Transverse colon (tissue), 4 donors: ENCODE data around the gene FKBP14. TPM values are rescaled to one million over a fixed set of nuclear protein-coding genes. Genes with fewer than 3 reads are reported as not detected.

Experiments
- DNase-seq: peaks from one replicate; pipeline ENCODE4 v3.0.0-alpha.2; 2019
- H3K27ac ChIP-seq, 4 donors: fragments of 200-600 bp; sonication (generic); 2 replicates each; pipeline ENCODE4 v1.5.1; 2016 to 2018; ENCODE audit warnings: inconsistent platforms in 4 of 4
- H3K27me3 ChIP-seq: fragments of 200-600 bp; sonication (generic); 2 replicates; pipeline ENCODE4 v1.5.1; 2017; ENCODE audit warnings: inconsistent platforms
- H3K36me3 ChIP-seq, 4 donors: fragments of 200-600 bp; sonication (generic); 2 replicates each; pipeline ENCODE4 v1.5.1; 2017 to 2019; ENCODE audit warnings: inconsistent platforms in 4 of 4
- H3K4me1 ChIP-seq, 4 donors: fragments of 200-600 bp; sonication (generic); 2 replicates each; pipeline ENCODE4 v1.5.1; 2017 to 2020; ENCODE audit warnings: inconsistent platforms in 4 of 4
- H3K4me3 ChIP-seq, 4 donors: fragments of 200-600 bp; sonication (generic); 1 replicate in 1 of 4; 2 replicates in 3 of 4; pipeline versions ENCODE4 v1.5.1 to v1.6.1; 2017 to 2019; ENCODE audit warnings: inconsistent platforms in 4 of 4
- H3K9me3 ChIP-seq, 2 donors: fragments of 200-600 bp; sonication (generic); 2 replicates each; pipeline ENCODE4 v1.5.1; 2017 to 2019; ENCODE audit warnings: inconsistent platforms in 2 of 2
- EP300 ChIP-seq: sonication (generic); formaldehyde crosslinking; IDR thresholded peaks from one replicate; pipeline ENCODE4 v1.6.1; 2017; ENCODE audit warnings: antibody characterized with exemption, low read depth
- POLR2A ChIP-seq: fragments of 450-650 bp; IDR thresholded peaks from one replicate; pipeline ENCODE4 v1.6.1; 2016; ENCODE audit warnings: antibody characterized with exemption, mild to moderate bottlenecking, moderate library complexity
- POLR2AphosphoS5 ChIP-seq, 3 donors: sonication (generic); formaldehyde crosslinking; IDR thresholded peaks; one replicate each; pipeline ENCODE4 v1.6.1; 2016; ENCODE audit warnings: antibody characterized with exemption in 3 of 3
- WGBS, 2 donors: methylation state at CpG; one replicate each; pipeline ENCODE4 v1.1.5; 2018; ENCODE audit warnings: low coverage in 1 of 2; 5-methylcytosine and 5-hydroxymethylcytosine counted together
- in situ Hi-C, 4 donors: fragments of 200-750 bp; cut with MboI; loops; one replicate each; pipeline versions ENCODE4 v1.15.0 to v1.15.1; 2017; ENCODE audit warnings: low sequenced_read_pairs in 3 of 4, low pct_ligation_motif_present in 1 of 4, low pct_unique_long_range_greater_than_20kb in 1 of 4
- intact Hi-C: fragments of 100-400 bp; cut with DNase I; formaldehyde crosslinking; loops from one replicate; pipeline ENCODE4 v1.15.1; 2023; ENCODE audit warnings: low total_unique reads
- total RNA-seq, 4 donors: library from RNA; depleted of rRNA; stranded (reverse); fragments of >200 nt; gene quantifications; one replicate each; pipeline ENCODE4 v1.1.0, GENCODE V29; 2016
- TF ChIP-seq, protein P1 (sequence below), 5 experiments: fragments of 200-600 bp in 3 of 5; fragments of 450-650 bp in 2 of 5; sonication (generic) in 3 of 5; IDR thresholded peaks; 1 replicate in 2 of 5; 2 replicates in 3 of 5; pipeline ENCODE4 v1.5.1; 2016 to 2017; ENCODE audit warnings: antibody characterized with exemption in 5 of 5, inconsistent platforms in 3 of 5, mild to moderate bottlenecking in 2 of 5, moderate library complexity in 1 of 5

The FKBP14 gene
- total RNA-seq, 4 donors from 2014 or later: 0.75 to 12.7 (median 9.6) TPM

DNA sequence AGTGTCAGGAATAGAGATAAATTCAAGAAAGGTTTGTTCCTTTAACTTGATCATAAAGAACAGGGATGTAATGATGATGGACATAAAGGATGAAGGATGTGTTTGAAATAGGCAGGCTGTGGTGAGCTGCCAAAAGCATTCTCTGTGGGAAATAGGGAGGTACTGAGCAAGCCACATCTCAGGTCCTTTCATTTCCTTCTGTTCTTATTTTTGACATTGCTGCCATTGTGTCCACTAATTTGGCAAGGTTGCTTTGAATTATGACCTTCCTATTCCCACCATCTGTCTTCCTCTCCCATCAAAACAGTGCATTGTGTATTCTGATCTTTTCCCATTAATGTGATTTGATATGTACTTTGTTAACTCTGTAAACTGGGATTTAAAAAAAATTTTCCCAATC is 46.4 kb downstream of the FKBP14 start:
- no peaks in the 10 kb centered on the region for H3K27me3 ChIP-seq
- H3K4me3 ChIP-seq: no peak overlapping the region
- H3K9me3 ChIP-seq: no peaks in the 10 kb centered on the region
- intact Hi-C loops (no loop called here), in situ Hi-C loops (no loop called here)
- no peak for DNase-seq
- TF ChIP-seq, protein P1, sequence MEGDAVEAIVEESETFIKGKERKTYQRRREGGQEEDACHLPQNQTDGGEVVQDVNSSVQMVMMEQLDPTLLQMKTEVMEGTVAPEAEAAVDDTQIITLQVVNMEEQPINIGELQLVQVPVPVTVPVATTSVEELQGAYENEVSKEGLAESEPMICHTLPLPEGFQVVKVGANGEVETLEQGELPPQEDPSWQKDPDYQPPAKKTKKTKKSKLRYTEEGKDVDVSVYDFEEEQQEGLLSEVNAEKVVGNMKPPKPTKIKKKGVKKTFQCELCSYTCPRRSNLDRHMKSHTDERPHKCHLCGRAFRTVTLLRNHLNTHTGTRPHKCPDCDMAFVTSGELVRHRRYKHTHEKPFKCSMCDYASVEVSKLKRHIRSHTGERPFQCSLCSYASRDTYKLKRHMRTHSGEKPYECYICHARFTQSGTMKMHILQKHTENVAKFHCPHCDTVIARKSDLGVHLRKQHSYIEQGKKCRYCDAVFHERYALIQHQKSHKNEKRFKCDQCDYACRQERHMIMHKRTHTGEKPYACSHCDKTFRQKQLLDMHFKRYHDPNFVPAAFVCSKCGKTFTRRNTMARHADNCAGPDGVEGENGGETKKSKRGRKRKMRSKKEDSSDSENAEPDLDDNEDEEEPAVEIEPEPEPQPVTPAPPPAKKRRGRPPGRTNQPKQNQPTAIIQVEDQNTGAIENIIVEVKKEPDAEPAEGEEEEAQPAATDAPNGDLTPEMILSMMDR (IDR thresholded peaks at IDR 0.05): no peak
- TF ChIP-seq EP300: no peak
- TF ChIP-seq POLR2AphosphoS5 (IDR thresholded peaks at IDR 0.05): no peak
- no peak for TF ChIP-seq POLR2A
- no peaks in the 10 kb centered on the region for H3K36me3 ChIP-seq
- H3K4me1 ChIP-seq: peaks cover 0 to 11% (median 3%) of the 10 kb centered on the region in 4 donors
- H3K27ac ChIP-seq: no peak overlapping the region

DNA sequence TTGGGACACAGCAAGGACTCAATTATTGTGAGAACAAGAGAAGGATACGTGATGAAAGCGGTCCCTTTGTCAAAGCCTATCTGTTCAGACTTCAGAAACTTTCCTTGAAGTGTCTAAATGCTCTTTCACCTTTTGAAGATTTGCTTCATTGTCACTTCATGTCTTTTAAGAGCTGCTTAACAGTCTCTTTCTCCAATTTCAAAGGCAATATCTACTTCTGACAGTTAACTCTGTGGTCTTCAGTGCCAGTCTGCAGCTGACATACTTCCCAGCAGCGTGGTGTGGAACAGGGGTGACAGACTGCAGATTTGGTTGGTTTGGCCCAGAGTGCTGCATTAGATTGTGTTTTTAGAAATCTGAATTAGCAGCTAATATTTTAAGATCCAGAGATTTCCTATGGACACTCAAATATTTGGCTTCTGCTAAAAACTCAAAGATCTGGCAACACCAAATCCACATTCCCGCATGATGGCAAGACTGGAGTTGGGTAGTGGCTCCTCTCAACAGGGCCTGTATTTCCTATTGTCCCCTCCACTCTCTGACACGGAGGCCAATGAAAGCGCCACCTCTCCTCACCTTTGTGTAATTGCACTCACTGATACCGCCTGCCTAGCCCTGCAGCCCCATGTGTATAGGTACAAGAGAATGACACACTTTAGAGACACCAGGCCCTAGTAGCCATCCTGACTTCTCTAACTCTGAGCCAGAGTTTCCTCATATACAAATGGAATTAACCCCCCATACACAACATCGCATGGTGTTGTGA is 48.4 kb downstream of the FKBP14 start:
- no peak overlapping the region for H3K27ac ChIP-seq
- intact Hi-C loops: no loop called here
- TF ChIP-seq, protein P1 (IDR thresholded peaks at IDR 0.05): no peak
- no peak for TF ChIP-seq EP300
- H3K27me3 ChIP-seq: no peaks in the 10 kb centered on the region
- no peaks in the 10 kb centered on the region for H3K36me3 ChIP-seq
- 81 to 87% methylated on average over 7 to 8 of the region's 8 CpGs for WGBS, 2 donors
- no peak for DNase-seq
- H3K4me1 ChIP-seq: peaks cover 0 to 11% (median 3%) of the 10 kb centered on the region in 4 donors
- no peak overlapping the region for H3K4me3 ChIP-seq
- in situ Hi-C loops: no loop called here
- H3K9me3 ChIP-seq: no peaks in the 10 kb centered on the region

DNA sequence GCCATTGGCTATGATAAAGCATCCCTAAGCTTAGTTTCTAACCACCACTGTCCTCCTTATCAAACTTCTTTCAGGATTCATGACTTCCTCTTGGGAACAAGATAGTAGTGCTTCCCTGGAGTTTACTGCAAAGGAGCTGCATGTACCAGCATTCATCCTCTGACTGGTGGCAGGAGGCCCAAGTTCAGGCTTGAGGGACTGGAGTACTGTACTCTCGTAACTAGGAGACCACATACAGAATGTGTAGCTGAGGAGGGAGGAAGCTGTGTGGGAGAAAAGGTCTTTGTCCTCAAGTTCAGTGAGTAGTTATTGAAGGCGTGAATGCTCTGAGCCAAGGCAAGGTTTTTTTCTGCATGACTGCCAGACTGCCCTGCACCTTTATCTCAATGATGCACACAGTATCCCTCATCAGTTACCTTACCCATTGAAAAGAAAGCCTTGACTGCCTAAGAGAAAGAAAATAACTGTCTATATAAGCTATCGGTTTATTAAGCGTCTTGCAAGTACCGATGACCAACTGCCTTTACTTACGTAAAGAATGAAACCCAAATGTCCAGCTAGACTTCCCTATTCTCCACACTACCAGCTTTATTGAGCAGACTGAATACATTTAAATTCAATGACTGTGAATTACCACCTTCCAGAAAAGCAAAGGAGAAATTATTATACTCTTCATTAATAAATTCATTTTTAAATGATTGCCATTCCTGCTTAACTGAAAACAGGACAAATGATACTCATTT is 49.7 kb downstream of the FKBP14 start:
- Histone ChIP-seq H3K4me1 (peaks cover 0 to 11% (median 3%) of the 10 kb centered on the region in 4 donors), H3K27me3 (no peaks in the 10 kb centered on the region), H3K4me3 (no peak overlapping the region), H3K9me3 (no peaks in the 10 kb centered on the region), H3K36me3 (no peaks in the 10 kb centered on the region), H3K27ac (peak overlapping the region; percentile 11 to 45 (median 35))
- DNase-seq: no peak
- intact Hi-C loops: no loop called here
- TF ChIP-seq POLR2AphosphoS5 (IDR thresholded peaks at IDR 0.05): no peak
- TF ChIP-seq POLR2A: no peak
- no peak for TF ChIP-seq EP300
- TF ChIP-seq, protein P1 (IDR thresholded peaks at IDR 0.05): no peak
- 82 to 88% methylated on average over 3 to 6 of the region's 6 CpGs for WGBS, 2 donors
- in situ Hi-C loops: no loop called here

DNA sequence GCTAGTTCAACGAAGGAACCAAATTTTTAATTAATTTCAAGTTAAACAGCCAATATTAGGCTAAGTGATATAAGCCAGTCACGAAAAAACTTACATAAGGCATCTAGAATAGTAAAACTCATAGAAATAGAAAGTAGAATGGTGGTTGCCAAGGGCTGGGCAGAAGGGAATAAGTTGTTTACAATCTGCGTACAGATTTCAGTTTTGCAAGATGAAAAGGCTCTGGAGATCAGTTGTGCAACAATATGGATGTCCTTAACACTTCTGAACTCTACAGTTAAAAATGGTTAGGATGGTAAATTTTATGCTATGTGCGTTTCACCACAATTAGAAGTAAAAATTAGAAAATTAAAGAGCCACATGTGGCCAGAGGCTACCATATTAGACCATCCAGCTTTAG is 50.2 kb downstream of the FKBP14 start:
- H3K27ac ChIP-seq: peak overlapping the region; percentile 11 to 45 (median 35)

More for the DNA sequence above, 50.2 kb downstream of the FKBP14 start:
- intact Hi-C loops: no loop called here
- DNase-seq: no peak
- H3K4me1 ChIP-seq: peaks cover 0 to 11% (median 3%) of the 10 kb centered on the region in 4 donors
- H3K4me3 ChIP-seq: no peak overlapping the region
- H3K27me3 ChIP-seq: no peaks in the 10 kb centered on the region
- H3K36me3 ChIP-seq: no peaks in the 10 kb centered on the region
- TF ChIP-seq POLR2A (no peak), POLR2AphosphoS5 (IDR thresholded peaks at IDR 0.05) (no peak), EP300 (no peak)
- TF ChIP-seq, protein P1 (IDR thresholded peaks at IDR 0.05): no peak
- WGBS, 2 donors: 70 to 76% methylated on average over 4 of the region's 4 CpGs
- H3K9me3 ChIP-seq: no peaks in the 10 kb centered on the region
- in situ Hi-C loops: no loop called here
